ENCODE measurements around the gene KRT74.

KRT74 gene

DNA sequence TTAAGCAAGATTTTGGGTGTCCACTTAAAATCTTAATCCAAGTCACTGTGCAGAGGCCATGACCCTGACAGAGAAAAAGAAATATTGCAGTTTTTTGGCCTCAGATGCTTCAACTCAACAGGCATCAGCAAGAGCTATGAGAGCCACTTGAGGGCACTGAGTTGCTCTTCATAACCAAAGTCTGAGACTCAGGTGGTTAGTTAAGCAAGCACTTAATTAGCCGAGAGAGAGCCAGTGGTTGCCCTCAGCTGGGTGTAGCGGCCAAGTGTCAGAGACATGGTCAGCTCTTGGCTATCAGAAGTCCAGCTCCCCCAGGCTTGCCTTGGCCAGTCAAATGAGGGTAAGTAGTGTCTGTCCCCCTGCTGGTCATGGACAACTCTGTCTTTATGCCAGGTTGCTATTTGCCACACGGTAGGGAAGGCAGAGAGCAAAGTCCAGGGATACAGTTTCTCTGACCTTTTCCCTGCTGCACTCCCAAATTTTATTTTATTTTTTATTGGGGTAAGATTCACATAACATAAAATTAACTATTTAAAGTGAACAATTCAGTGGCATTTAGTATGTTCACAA lies 11.7 kb downstream of the KRT74 start:
- H3K4me1 ChIP-seq (ENCODE audit: control insufficient read depth, insufficient read depth, low read length) = no peaks in the 10 kb centered on the region

GRCh38 chr12:52559979-52560378 lies 13.7 kb downstream of the KRT74 start:
- Histone ChIP-seq H3K9me3 (ENCODE audit: control insufficient read depth, low read length) (no peaks in the 10 kb centered on the region), H3K4me1 (ENCODE audit: control insufficient read depth, insufficient read depth, low read length) (no peaks in the 10 kb centered on the region), H3K36me3 (ENCODE audit: control insufficient read depth, insufficient read depth, low read length) (no peaks in the 10 kb centered on the region), H3K4me3 (ENCODE audit: low read length) (no peak overlapping the region), H3K27me3 (ENCODE audit: control insufficient read depth, insufficient read depth, low read length) (peaks cover 8% of the 10 kb centered on the region), H3K9ac (ENCODE audit: low read length) (no peak overlapping the region)

More for the DNA sequence above, 11.7 kb downstream of the KRT74 start:
- Histone ChIP-seq H3K27me3 (ENCODE audit: control insufficient read depth, insufficient read depth, low read length) (peaks cover 17% of the 10 kb centered on the region), H3K9ac (ENCODE audit: low read length) (no peak overlapping the region), H3K4me3 (ENCODE audit: low read length) (no peak overlapping the region), H3K9me3 (ENCODE audit: control insufficient read depth, low read length) (no peaks in the 10 kb centered on the region), H3K36me3 (ENCODE audit: control insufficient read depth, insufficient read depth, low read length) (no peaks in the 10 kb centered on the region)

DNA sequence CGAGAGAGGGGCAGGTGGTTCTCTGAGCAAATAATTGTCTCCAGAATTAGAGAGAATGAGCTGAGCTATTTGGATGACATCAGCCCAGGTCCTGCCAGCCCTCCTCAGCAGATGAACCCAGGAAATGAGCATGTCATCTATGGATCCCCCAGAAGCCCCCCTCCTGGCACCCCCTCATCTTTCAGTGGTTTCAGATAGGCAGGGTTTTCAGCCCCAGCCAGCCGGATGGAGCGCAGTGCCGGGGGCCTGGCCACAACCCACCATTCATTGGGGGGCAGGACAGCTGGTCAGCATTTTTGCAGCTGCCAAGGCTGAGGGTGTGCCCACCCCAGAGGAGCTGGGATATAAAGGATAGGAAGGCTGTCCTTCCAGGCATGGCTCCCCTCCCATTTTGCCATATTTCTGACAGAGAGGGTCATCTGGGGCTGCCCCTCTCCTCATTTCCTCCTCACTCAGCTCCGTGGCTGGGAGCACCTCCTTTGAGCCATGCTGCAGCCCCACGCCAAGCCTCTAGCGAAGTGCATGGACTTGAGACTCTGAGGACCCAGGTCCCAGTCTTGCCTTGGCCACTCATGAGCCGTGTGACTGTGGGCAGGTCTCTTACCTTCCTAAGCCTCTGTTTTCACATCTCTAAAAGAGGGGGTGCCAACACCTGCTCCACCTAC lies 14.7 kb downstream of the KRT74 start:
- Histone ChIP-seq H3K9me3 (ENCODE audit: control insufficient read depth, low read length) (no peaks in the 10 kb centered on the region), H3K9ac (ENCODE audit: low read length) (no peak overlapping the region), H3K36me3 (ENCODE audit: control insufficient read depth, insufficient read depth, low read length) (no peaks in the 10 kb centered on the region), H3K4me1 (ENCODE audit: control insufficient read depth, insufficient read depth, low read length) (no peaks in the 10 kb centered on the region), H3K4me3 (ENCODE audit: low read length) (no peak overlapping the region), H3K27me3 (ENCODE audit: control insufficient read depth, insufficient read depth, low read length) (peaks cover 8% of the 10 kb centered on the region)

DNA sequence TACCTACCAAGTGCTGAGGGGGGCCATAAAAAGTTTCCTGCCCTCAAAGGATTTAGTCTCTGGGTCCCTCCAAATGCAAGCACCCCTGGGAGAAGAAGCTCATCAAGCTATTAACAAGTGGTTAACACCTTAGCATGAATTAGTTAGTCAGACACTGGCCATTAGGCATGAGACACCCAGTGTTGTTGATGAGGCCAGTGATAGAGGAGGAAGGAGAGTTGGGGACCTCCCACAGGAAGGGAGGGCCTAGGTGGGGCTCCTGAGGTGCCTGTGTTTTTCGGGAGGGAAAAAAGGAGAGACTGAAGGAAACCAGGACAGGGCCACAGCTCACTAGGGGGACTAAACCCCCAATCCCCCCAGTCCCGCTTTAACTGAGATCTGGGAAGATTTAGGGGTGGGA lies 16.2 kb downstream of the KRT74 start:
- Histone ChIP-seq H3K36me3 (ENCODE audit: control insufficient read depth, insufficient read depth, low read length) (no peaks in the 10 kb centered on the region), H3K9ac (ENCODE audit: low read length) (no peak overlapping the region), H3K4me3 (ENCODE audit: low read length) (no peak overlapping the region), H3K27me3 (ENCODE audit: control insufficient read depth, insufficient read depth, low read length) (peaks cover 8% of the 10 kb centered on the region), H3K9me3 (ENCODE audit: control insufficient read depth, low read length) (no peaks in the 10 kb centered on the region), H3K4me1 (ENCODE audit: control insufficient read depth, insufficient read depth, low read length) (no peaks in the 10 kb centered on the region)

GRCh38 chr12:52555577-52555976 lies 18.1 kb downstream of the KRT74 start:
- Histone ChIP-seq H3K4me3 (ENCODE audit: low read length) (no peak overlapping the region), H3K4me1 (ENCODE audit: control insufficient read depth, insufficient read depth, low read length) (no peaks in the 10 kb centered on the region), H3K36me3 (ENCODE audit: control insufficient read depth, insufficient read depth, low read length) (no peaks in the 10 kb centered on the region), H3K27me3 (ENCODE audit: control insufficient read depth, insufficient read depth, low read length) (peaks cover 8% of the 10 kb centered on the region), H3K9ac (ENCODE audit: low read length) (no peak overlapping the region), H3K9me3 (ENCODE audit: control insufficient read depth, low read length) (no peaks in the 10 kb centered on the region)

GRCh38 chr12:52552681-52553195 lies 20.9 kb downstream of the KRT74 start, which contains the start of gene KRT71:
Gene KRT71, minus strand, starts transcription at chr12:52553145. Its CDS starts 68 bp downstream, at chr12:52553077.
- no peaks in the 10 kb centered on the region for H3K36me3 ChIP-seq (ENCODE audit: control insufficient read depth, insufficient read depth, low read length)

DNA sequence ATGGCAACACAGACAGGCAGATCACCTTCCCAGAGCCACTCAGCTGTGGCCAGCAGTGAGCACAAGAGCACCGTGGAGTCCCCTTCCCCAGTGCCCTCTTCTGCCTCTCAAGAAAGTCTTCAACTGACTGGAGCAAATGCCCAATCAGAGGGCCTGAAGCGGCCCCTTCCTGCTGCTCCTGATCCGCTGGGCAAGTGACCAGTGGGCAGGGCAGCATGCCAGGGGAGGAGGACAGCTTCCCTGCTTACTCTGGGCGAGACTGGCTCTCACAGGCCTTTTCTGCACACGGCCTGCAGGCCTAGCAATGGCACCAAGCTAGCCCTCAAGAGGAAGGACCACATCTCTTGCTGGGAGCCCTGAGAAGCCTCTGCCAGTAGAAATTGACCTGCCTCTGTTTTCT lies 21.6 kb downstream of the KRT74 start:
- H3K9ac ChIP-seq (ENCODE audit: low read length) = no peak overlapping the region
- no peaks in the 10 kb centered on the region for H3K9me3 ChIP-seq (ENCODE audit: control insufficient read depth, low read length)
- H3K4me1 ChIP-seq (ENCODE audit: control insufficient read depth, insufficient read depth, low read length) = no peaks in the 10 kb centered on the region
- no peak overlapping the region for H3K4me3 ChIP-seq (ENCODE audit: low read length)
- H3K36me3 ChIP-seq (ENCODE audit: control insufficient read depth, insufficient read depth, low read length) = no peaks in the 10 kb centered on the region
- no peaks in the 10 kb centered on the region for H3K27me3 ChIP-seq (ENCODE audit: control insufficient read depth, insufficient read depth, low read length)

More at GRCh38 chr12:52552681-52553195, 20.9 kb downstream of the KRT74 start, which contains the start of gene KRT71:
- no peaks in the 10 kb centered on the region for H3K27me3 ChIP-seq (ENCODE audit: control insufficient read depth, insufficient read depth, low read length)
- no peaks in the 10 kb centered on the region for H3K4me1 ChIP-seq (ENCODE audit: control insufficient read depth, insufficient read depth, low read length)
- no peaks in the 10 kb centered on the region for H3K9me3 ChIP-seq (ENCODE audit: control insufficient read depth, low read length)
- H3K4me3 ChIP-seq (ENCODE audit: low read length) = no peak within 1 kb of the TSS
- no peak within 1 kb of the TSS for H3K9ac ChIP-seq (ENCODE audit: low read length)

DNA sequence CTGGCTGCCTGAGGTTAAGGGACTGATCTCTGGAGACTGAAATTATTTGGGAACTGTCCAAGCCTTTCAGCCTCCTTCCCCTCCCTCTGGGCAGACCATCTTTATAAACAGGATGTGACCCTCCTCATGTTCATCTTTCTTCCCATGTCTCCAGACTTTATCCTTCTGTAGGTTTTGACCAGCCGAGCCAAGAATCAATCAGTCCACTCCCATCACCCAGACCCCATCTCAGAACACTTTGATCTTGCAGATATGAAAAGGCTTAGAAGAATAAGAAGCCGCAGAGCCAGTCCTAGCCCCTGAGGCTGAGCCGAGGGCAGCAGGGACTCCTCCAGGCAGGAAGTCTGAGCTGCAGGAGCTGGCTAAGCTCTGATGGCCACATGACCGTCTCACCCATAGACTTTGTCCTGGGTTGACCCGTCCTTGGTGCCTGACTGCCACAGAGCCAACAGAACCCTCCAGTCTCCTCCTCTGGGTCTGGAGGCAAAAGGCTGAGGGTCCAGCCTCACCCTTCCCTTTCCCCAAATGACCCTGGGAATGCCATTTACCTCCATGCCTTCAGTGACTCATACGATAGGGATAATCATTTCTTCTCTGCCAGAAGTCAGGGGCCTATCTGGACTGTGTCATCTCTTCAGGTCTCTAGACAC lies 22.3 kb downstream of the KRT74 start:
- Histone ChIP-seq H3K9ac (ENCODE audit: low read length) (no peak overlapping the region), H3K4me1 (ENCODE audit: control insufficient read depth, insufficient read depth, low read length) (no peaks in the 10 kb centered on the region), H3K4me3 (ENCODE audit: low read length) (no peak overlapping the region), H3K27me3 (ENCODE audit: control insufficient read depth, insufficient read depth, low read length) (no peaks in the 10 kb centered on the region), H3K9me3 (ENCODE audit: control insufficient read depth, low read length) (no peaks in the 10 kb centered on the region), H3K36me3 (ENCODE audit: control insufficient read depth, insufficient read depth, low read length) (no peaks in the 10 kb centered on the region)

DNA sequence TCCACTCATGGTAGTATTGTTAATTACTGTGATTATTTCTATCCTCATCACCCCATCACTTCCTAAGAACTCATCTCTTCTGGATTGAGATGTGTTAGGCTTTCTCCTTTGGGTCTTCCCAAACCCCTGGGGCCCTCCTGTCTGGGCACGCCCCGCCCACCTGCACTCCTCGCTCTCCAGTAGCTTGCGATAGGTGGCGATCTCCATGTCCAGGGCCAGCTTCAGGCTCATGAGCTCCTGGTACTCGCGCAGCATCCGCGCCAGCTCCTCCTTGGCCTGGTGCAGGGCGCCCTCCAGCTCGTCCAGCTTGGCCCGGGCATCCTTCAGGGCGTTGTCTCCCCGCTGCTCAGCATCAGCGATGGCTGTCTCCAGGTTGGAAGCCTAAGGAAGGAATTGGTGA lies 27.5 kb downstream of the KRT74 start:
- H3K36me3 ChIP-seq (ENCODE audit: control insufficient read depth, insufficient read depth, low read length) = no peaks in the 10 kb centered on the region
- no peaks in the 10 kb centered on the region for H3K4me1 ChIP-seq (ENCODE audit: control insufficient read depth, insufficient read depth, low read length)

GRCh38 chr12:52543985-52544883 lies 29.4 kb downstream of the KRT74 start:
- no peak overlapping the region for H3K4me3 ChIP-seq (ENCODE audit: low read length)
- peaks cover under 1% of the 10 kb centered on the region for H3K4me1 ChIP-seq (ENCODE audit: control insufficient read depth, insufficient read depth, low read length)
- H3K9me3 ChIP-seq (ENCODE audit: control insufficient read depth, low read length) = no peaks in the 10 kb centered on the region
- H3K9ac ChIP-seq (ENCODE audit: low read length) = no peak overlapping the region
- H3K27me3 ChIP-seq (ENCODE audit: control insufficient read depth, insufficient read depth, low read length) = peaks cover 4% of the 10 kb centered on the region
- H3K36me3 ChIP-seq (ENCODE audit: control insufficient read depth, insufficient read depth, low read length) = no peaks in the 10 kb centered on the region

More for the DNA sequence above, 27.5 kb downstream of the KRT74 start:
- Histone ChIP-seq H3K4me3 (ENCODE audit: low read length) (no peak overlapping the region), H3K9ac (ENCODE audit: low read length) (no peak overlapping the region), H3K9me3 (ENCODE audit: control insufficient read depth, low read length) (no peaks in the 10 kb centered on the region), H3K27me3 (ENCODE audit: control insufficient read depth, insufficient read depth, low read length) (peaks cover 4% of the 10 kb centered on the region)

DNA sequence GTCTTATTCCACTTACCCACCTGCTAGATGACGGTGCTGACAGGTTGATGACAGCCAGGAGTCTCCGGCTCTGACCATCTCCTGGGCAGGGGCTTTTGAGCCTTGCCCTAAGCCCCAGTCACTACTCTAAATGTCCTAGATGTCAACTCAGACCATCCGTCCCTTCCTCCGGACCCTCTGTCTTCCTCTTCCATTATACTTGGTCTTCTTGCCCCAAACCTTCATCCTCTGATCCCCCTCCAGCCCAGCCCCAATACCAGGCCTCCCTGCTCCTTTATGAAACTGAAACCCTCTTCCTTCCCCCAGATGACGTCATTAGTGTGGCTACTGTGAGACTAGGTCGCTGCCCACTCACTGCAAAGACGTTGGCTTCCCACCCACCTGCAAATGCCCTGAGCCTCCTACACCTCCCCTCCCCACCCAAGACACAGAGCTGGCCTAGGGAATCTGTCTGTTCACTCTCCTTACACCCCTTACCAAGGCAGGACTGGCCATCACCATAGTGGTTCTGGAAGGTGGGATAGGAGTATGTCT lies 30.8 kb downstream of the KRT74 start:
- Histone ChIP-seq H3K36me3 (ENCODE audit: control insufficient read depth, insufficient read depth, low read length) (no peaks in the 10 kb centered on the region), H3K4me1 (ENCODE audit: control insufficient read depth, insufficient read depth, low read length) (peaks cover 7% of the 10 kb centered on the region), H3K9ac (ENCODE audit: low read length) (no peak overlapping the region), H3K9me3 (ENCODE audit: control insufficient read depth, low read length) (no peaks in the 10 kb centered on the region), H3K27me3 (ENCODE audit: control insufficient read depth, insufficient read depth, low read length) (peaks cover 4% of the 10 kb centered on the region), H3K4me3 (ENCODE audit: low read length) (no peak overlapping the region)

All from mucosa of stomach (tissue), 1 donor.